ENCODE data around the gene ADGB. TPM values are rescaled to one million over a fixed set of nuclear protein-coding genes. Genes with fewer than 3 reads are reported as not detected.

Gene ADGB
- total RNA-seq, 1 experiment from 2014 or later = not detected

DNA sequence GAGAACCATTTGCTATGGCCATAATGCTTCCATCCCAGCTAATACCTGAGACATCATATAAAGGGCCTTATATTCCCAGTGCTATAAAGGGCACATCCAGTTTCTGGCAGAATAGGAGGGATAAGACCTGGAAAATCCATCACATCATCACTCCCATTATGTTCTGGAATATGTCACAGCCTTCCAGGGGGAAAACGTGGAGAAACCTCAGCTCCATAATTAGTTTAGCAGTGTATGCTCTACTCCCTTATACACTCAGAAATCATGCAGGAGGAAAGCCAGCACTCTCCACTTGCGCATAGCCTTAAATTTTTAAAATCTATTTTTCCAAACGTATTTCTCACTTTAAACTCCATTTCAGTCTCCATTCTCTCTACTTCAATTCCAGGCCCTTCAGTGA, 140.9 kb downstream of the ADGB start:
- no peaks in the 10 kb centered on the region for H3K9me2 ChIP-seq (ENCODE audit: insufficient read depth)
- H3K4me1 ChIP-seq (ENCODE audit: control insufficient read depth in 1 of 2, insufficient read depth in 2 of 2, low read length in 2 of 2) = no peaks in the 10 kb centered on the region
- no peak overlapping the region for H3K4me2 ChIP-seq (ENCODE audit: low read length)
- no peak overlapping the region for H2AFZ ChIP-seq (ENCODE audit: low read depth, low read length, poor library complexity, severe bottlenecking)
- DNase-seq (ENCODE audit: low read depth, low spot score) (no peak), ATAC-seq (no peak)
- TF ChIP-seq EGR1 (IDR thresholded peaks at IDR 0.05; ENCODE audit: low read depth) (no peak), SRF (IDR thresholded peaks at IDR 0.05; ENCODE audit: low read depth) (no peak), ZFX (IDR thresholded peaks at IDR 0.05) (no peak), SIN3A (IDR thresholded peaks at IDR 0.05; ENCODE audit: low read depth) (no peak), CEBPB (IDR thresholded peaks at IDR 0.05; ENCODE audit: low read depth) (no peak), RAD21 (IDR thresholded peaks at IDR 0.05; ENCODE audit: low read depth) (no peak), SP1 (IDR thresholded peaks at IDR 0.05; ENCODE audit: low read depth) (no peak), EZH2 (IDR thresholded peaks at IDR 0.05) (no peak), ZNF274 (IDR thresholded peaks at IDR 0.05; ENCODE audit: low read depth, low read length) (no peak), POLR2A (IDR thresholded peaks at IDR 0.05; ENCODE audit: borderline replicate concordance, extremely low read depth, insufficient read depth, insufficient read length) (no peak), YY1 (IDR thresholded peaks at IDR 0.05; ENCODE audit: extremely low read depth, insufficient replicate concordance, low read depth, low read length) (no peak)
- TF ChIP-seq, protein P1, sequence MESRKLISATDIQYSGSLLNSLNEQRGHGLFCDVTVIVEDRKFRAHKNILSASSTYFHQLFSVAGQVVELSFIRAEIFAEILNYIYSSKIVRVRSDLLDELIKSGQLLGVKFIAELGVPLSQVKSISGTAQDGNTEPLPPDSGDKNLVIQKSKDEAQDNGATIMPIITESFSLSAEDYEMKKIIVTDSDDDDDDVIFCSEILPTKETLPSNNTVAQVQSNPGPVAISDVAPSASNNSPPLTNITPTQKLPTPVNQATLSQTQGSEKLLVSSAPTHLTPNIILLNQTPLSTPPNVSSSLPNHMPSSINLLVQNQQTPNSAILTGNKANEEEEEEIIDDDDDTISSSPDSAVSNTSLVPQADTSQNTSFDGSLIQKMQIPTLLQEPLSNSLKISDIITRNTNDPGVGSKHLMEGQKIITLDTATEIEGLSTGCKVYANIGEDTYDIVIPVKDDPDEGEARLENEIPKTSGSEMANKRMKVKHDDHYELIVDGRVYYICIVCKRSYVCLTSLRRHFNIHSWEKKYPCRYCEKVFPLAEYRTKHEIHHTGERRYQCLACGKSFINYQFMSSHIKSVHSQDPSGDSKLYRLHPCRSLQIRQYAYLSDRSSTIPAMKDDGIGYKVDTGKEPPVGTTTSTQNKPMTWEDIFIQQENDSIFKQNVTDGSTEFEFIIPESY (IDR thresholded peaks at IDR 0.05; ENCODE audit: extremely low read depth, insufficient replicate concordance, low read length) = no peak
- TF ChIP-seq, protein P2, sequence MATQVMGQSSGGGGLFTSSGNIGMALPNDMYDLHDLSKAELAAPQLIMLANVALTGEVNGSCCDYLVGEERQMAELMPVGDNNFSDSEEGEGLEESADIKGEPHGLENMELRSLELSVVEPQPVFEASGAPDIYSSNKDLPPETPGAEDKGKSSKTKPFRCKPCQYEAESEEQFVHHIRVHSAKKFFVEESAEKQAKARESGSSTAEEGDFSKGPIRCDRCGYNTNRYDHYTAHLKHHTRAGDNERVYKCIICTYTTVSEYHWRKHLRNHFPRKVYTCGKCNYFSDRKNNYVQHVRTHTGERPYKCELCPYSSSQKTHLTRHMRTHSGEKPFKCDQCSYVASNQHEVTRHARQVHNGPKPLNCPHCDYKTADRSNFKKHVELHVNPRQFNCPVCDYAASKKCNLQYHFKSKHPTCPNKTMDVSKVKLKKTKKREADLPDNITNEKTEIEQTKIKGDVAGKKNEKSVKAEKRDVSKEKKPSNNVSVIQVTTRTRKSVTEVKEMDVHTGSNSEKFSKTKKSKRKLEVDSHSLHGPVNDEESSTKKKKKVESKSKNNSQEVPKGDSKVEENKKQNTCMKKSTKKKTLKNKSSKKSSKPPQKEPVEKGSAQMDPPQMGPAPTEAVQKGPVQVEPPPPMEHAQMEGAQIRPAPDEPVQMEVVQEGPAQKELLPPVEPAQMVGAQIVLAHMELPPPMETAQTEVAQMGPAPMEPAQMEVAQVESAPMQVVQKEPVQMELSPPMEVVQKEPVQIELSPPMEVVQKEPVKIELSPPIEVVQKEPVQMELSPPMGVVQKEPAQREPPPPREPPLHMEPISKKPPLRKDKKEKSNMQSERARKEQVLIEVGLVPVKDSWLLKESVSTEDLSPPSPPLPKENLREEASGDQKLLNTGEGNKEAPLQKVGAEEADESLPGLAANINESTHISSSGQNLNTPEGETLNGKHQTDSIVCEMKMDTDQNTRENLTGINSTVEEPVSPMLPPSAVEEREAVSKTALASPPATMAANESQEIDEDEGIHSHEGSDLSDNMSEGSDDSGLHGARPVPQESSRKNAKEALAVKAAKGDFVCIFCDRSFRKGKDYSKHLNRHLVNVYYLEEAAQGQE (IDR thresholded peaks at IDR 0.05; ENCODE audit: low read depth) = no peak
- intact Hi-C loops (cut with micrococcal nuclease) = no loop called here
- H3K9ac ChIP-seq (ENCODE audit: low read length) = no peak overlapping the region
- H3K36me3 ChIP-seq (ENCODE audit: control insufficient read depth in 1 of 2, insufficient read depth in 2 of 2, low read length in 2 of 2) = no peaks in the 10 kb centered on the region
- BruUV-seq (replicated peaks) = no TSS peak
- CTCF ChIA-PET = no interaction called here
- H3K79me2 ChIP-seq (ENCODE audit: insufficient read depth, low read length) = no peaks in the 10 kb centered on the region
- no peaks in the 10 kb centered on the region for H3K27me3 ChIP-seq (ENCODE audit: insufficient read depth, low read length)
- H3K4me3 ChIP-seq (replicated peaks in 1 of 2; ENCODE audit: low read depth in 1 of 2, low read length in 2 of 2) = no peak overlapping the region
- no peaks in the 10 kb centered on the region for H3K9me3 ChIP-seq (ENCODE audit: control insufficient read depth in 1 of 2, insufficient read depth in 1 of 2, low read depth in 1 of 2, low read length in 2 of 2)
- RAD21 ChIA-PET (ENCODE audit: low non-redundant PET in 1 of 2, low total read pairs in 2 of 2, uncharacterized antibody in 2 of 2, unreplicated experiment in 2 of 2) = no interaction called here
- no peak overlapping the region for H3K27ac ChIP-seq (ENCODE audit: low read depth, low read length)
- POLR2A ChIA-PET = no interaction called here
- H4K20me1 ChIP-seq (ENCODE audit: insufficient read depth) = no peaks in the 10 kb centered on the region

Data from HCT116 (cell line).